GM18907 (cell line): Measurements from ENCODE around the gene XPR1.
"Not testable (repeated sequence)": the region's sequence is repeated elsewhere in the genome, so short reads cannot be mapped to it uniquely, and the experiment has no call there.

Source experiments
- ATAC-seq: cut with Tn5 transposase; IDR thresholded peaks from one replicate; pipeline ENCODE4 v1.9.1; 2021; ENCODE audit warnings: mild to moderate bottlenecking, moderate library complexity; ENCODE audit not compliant: unreplicated experiment

XPR1 gene

GRCh38 chr1:180710746-180711145, 78.9 kb downstream of the XPR1 start:
- not testable (repeated sequence) for ATAC-seq

DNA sequence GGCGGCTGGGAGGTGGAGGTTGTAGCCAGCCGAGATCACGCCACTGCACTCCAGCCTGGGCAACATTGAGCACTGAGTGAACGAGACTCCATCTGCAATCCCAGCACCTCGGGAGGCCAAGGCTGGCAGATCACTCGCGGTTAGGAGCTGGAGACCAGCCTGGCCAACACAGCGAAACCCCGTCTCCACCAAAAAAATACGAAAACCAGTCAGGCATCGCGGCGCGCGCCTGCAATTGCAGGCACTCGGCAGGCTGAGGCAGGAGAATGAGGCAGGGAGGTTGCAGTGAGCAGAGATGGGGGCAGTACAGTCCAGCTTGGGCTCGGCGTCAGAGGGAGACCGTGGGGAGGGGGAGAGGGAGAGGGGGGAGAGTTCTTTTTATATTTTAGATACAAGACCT, 79.4 kb downstream of the XPR1 start:
- not testable (repeated sequence) for ATAC-seq

DNA sequence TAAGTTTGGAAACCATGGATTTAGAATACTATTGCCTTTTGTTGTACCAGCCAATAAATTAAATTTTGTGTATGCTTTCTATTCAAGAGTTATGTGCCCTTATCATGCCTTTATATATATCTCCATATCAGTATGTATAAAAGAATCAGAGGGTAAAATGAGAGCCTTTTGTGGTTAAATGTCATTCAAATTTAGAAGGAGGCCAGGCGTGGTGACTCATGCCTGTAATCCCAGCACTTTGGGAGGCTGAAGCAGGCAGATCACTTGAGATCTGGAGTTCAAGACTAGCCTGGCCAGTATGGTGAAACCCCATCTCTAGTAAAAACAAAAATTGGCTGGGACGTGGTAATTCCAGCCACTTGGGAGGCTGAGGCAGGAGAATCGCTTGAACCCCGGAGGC, 88.9 kb downstream of the XPR1 start:
- ATAC-seq, result no peak

DNA sequence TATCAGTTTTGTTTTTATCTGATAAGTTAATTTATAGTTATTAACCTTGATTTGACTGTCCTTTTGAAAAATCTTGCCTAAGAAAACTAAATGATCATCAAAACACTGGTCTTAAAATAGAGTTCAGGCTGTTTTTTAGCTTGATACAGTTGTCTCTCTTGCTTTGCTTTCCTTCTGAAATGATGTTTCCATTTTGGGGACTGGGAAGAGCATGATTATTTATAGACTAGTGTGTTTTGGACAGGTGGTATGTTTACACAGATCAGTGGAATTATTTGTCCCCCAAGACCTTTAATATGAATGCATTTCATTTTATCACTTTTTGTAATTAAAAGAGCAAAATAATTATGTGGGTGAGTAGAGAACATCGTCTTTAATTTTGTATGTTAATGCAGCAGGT, 90.8 kb downstream of the XPR1 start:
- ATAC-seq, result no peak

DNA sequence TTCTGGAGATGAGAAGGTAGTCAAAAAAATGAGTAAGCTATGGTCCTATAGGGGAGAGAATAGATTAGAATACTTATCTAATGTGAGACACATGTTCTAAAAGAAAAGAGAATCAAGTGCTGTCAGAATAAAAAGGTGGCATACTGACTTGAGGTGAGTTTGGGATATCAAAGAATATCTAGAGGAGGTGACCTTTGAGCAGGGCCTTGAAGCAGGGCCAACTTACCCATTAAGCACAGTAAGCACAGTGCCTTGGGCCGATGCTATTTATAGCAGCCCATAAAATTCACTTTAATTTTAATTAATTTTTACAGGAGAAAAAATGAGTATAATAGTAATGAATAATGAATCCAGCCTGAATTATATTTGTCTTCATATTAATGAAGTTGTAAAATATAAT, 92.2 kb downstream of the XPR1 start:
- no peak for ATAC-seq

DNA sequence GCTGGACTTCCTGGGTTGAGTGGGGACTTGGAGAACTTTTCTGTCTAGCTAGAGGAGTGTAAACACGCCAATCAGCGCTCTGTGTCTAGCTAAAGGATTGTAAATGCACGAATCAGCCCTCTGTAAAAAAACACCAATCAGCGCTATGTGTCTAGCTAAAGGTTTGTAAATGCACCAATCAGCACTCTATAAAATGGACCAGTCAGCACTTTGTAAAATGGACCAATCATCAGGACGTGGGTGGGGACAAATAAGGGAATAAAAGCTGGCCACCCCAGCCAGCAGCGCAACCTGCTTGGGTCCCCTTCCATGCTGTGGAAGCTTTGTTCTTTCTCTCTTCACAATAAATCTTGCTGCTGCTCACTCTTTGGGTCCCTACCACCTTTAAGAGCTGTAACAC, 94.2 kb downstream of the XPR1 start:
- not testable (repeated sequence) for ATAC-seq

GRCh38 chr1:180727751-180728150, 95.9 kb downstream of the XPR1 start:
- not testable (repeated sequence) for ATAC-seq

DNA sequence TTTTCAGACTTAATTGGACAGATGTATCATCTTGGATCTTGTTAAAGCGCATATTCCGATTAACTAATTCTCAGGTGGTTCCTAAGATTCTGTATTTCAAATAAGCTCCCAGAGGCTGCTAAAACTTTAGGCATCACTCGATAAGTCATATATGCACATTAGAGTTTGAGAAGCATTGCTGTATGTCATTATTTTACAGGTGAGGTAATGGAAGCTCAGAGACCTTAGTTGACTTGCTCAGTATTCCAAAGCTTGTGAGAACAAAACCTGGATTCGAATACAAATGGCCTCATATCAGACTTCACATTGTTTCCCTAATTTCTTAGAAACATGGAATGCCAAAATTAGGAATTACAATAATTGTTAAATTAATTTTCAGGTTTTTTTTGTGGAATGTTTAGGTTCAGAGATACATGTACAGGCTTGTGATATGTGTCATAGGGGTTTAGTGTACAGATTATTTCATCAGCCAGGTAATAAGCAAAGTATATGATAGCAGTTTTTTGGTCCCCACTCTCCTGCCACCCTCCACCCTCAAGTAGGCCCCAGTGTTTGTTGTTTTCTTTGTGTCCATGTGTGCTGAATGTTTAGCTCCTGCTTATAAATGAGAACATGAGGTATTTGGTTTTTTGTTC, 96.8 kb downstream of the XPR1 start:
- ATAC-seq, result no peak

- no peak for ATAC-seq
Observed at GRCh38 chr1:180731131-180731530, 99.3 kb downstream of the XPR1 start.

DNA sequence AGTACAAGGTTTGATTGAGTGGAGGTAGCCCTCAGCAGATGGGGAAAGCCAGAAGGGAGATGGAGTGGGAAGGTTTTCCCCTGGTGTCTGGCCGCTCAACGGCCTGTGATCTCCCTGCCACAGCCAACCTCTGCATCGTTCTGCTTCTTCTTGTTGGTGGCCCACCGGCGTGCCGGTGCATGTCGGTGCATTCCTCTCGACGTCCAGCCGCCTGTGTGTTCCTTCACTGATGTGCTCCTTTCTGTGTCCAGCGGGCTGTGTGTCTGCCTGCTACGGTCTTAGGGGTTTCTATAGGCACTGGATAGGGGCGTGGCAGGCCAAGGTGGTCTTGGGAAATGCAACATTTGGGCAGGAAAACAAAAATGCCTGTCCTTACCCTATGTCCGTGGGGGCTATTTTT, 101.0 kb downstream of the XPR1 start:
- ATAC-seq, result no peak

DNA sequence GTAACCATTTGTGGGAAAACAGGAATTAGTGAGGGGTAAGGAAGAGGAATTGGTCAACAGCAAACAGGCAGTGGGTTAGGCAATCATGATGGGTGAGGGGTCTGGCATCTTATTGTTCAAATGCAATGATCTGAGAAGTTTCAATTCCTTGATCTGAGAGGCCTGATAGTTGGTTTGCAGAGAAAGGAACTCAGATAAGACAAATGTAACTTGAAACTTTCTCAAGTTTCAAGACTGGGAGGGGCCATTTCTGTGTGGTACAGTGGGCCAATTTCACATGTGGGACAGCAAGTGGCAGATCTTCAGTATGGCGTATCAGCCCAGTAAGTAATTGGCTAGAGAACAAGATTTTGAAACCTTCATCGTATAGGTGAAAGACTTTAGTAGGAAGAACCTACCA, 102.5 kb downstream of the XPR1 start:
- ATAC-seq, result no peak

DNA sequence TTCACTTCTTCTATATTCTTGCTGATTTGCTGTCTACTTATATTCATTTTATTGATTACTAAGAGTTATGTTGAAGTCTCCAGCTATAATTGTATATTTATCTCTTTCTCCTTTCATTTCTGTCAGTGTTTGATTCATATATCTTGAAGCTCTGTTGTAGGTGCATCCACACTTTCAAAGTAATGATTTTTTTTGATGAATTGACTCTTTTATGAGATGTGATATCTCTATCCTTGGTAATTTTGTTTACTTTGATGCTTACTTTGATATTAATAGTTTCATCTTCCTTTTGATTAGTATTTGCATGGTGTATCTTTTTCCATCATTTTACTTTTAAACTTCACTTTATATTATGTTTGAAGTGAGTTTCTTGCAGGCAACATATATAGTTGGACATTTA, 110.8 kb downstream of the XPR1 start:
- ATAC-seq, result no peak

DNA sequence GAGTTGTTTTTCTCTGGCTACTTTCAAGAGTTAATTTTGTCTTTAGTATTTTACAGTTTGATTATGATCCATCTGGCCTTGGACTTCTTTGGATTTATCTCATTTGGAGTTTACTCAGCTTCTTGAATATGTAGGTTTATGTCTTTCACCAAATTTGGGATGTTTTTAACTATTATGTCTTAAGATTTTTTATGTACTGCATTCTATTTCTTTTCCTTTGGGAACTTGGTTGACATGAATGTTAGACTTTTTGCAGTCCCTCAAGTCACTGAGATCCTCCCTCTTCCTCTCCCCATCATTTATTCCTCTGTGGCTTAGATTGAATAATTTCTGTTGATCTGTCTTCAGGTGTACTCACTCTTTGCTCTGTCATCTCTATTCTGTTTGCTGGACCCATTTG, 112.0 kb downstream of the XPR1 start:
- ATAC-seq, result no peak

GRCh38 chr1:180745098-180745497, 113.3 kb downstream of the XPR1 start:
- no peak for ATAC-seq

DNA sequence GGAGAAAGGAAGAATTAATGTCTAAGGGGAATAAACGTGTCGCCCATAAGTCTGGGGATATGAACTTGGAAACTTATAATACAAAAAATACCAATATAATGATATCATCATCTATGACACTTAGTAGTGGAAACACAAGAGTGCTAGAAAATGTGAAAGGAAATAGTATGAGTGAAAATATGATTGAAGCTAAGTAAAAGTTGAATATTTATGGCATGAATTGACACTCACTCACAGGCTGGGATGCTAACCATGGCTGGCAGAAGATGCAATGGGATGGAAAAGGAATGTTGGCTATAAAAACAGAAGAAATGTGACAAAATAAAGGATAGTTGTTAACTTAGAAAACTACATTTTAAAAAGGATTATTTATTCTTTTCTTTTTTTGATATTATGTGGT, 120.1 kb downstream of the XPR1 start:
- no peak for ATAC-seq

DNA sequence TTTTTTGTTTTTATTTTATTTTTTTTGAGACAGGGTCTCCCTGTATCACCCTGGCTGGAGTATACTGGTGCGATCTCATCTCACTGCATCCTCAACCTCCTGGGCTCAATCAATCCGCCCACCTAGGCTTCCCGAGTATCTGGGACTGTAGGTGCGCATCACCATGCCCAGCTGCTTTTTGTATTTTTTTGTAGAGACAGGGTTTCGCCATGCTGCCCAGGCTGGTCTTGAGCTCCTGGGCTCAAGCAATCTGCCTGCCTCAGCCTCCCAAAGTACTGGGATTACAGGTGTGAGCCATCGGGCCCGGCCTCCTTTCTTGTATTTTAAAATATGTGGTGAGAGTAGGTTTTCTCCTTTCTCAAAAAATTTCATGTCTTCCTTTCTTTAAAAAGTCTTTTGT, 122.6 kb downstream of the XPR1 start:
- ATAC-seq, result no peak

DNA sequence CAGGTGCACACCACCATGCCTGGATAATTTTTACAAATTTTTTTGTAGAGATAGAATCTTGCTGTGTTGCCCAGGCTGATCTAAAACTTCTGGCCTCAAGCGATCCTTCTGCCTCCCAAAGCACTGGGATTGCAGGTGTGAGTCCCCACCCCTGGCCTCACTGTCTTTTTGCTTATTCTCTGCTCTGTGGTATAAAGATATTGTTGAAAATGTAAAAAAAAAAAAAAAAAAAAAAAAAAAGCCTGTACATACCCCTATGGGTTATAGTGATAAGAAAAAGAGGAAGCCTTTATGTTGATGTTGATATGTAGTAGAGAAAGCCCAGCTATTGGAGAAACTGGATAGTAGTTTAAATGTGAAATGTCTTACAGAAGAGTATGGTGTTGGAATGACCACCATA, 125.8 kb downstream of the XPR1 start:
- no peak for ATAC-seq

- ATAC-seq, result no peak
Observed at GRCh38 chr1:180762796-180763195, 131.0 kb downstream of the XPR1 start.

DNA sequence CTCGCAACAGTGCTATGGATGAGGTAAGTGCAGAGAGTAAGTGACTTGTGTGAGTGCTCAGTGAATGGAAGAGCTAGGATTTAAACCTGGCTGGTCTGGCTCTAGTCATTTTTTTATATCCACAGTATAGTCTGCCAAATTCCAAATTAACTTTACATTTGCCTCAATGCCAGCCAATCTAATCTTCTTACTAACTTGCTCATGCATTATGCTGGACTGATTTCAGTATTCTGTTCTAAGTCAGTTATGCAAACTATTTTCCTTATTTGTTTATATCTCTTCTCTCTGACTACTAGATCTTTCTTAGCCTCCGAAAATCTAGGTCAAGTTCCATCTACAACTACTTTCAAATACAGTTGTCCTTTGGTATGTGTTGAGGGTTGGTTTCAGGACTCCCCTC, 133.3 kb downstream of the XPR1 start:
- no peak for ATAC-seq

DNA sequence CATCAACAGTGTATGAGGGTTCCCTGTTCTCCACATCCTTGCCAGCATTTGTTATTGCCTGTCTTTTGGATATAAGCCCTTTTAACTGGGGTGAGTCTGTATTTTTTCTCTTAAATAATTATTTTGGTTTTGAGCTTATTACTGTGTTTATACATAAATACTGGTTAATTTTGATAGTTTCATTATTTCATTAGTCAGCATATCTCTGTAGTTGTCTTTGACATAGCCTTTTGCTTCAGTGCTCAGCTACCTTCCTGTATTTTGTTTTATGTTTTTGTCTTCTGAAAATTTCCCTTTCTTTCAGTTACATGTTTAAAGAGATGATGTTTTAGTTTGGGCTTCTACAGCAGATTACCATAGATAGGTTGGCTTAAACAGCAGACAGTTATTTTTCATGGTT, 138.1 kb downstream of the XPR1 start:
- no peak for ATAC-seq

GRCh38 chr1:180773210-180773865, 141.5 kb downstream of the XPR1 start:
- no peak for ATAC-seq

DNA sequence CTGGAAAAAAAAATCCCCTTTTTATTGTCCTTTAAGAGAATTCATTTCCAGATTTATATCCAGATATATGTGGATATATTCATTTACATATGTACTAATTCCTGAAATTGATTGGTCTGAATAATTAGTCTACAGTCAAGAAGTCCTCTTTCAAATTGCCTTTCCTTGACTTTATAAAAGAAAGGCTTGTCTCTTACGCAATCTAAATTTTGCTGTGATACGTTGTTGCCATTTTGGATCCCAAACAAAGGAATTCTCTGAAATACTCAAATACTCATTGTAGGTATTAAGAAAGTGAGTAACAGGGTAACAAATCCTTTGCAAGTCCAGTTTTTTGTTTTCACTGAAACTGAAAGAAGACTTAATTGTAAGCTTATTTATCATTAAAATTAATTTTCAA, 144.0 kb downstream of the XPR1 start:
- no peak for ATAC-seq

GRCh38 chr1:180777072-180777689, 145.4 kb downstream of the XPR1 start:
- ATAC-seq, result no peak
